ENCODE data around the gene FAM76A. TPM values are rescaled to one million over a fixed set of nuclear protein-coding genes. Genes with fewer than 3 reads are reported as not detected.

The FAM76A gene
- total RNA-seq, 2 donors from 2014 or later = 5.4 to 7.6 TPM

DNA sequence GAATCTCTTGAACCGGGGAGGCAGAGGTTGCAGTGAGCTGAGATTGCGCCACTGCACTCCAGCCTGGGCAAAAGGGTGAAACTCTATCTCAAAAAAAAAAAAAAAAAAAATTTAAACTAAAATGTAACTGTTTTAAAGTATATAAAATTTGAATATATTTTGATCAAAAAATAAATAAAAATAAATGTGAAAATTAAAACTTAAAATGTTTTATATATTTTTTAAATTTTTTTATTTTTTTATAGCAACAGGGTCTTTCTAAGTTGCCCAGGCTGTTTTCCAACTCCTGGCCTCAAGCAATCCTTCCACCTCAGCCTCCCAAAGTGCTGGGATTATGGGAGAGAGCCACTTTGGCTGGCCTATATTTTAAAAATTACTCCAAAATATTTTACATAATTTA, 15.2 kb upstream of the FAM76A start:
- intact Hi-C loops (cut with DNase I) = no loop called here
- H3K4me3 ChIP-seq = no peak overlapping the region
- peaks cover 2% of the 10 kb centered on the region for H3K4me1 ChIP-seq
- H3K36me3 ChIP-seq (replicated peaks in 1 of 2; ENCODE audit: insufficient read depth in 1 of 2, low read depth in 2 of 2) = no peaks in the 10 kb centered on the region
- 83 to 92% methylated on average over 2 of the region's 2 CpGs for WGBS, 2 donors
- ATAC-seq = no peak
- no peaks in the 10 kb centered on the region for H3K9me3 ChIP-seq
- no peaks in the 10 kb centered on the region for H3K27me3 ChIP-seq
- TF ChIP-seq POLR2A (IDR thresholded peaks at IDR 0.05) = no peak
- TF ChIP-seq, protein P1, sequence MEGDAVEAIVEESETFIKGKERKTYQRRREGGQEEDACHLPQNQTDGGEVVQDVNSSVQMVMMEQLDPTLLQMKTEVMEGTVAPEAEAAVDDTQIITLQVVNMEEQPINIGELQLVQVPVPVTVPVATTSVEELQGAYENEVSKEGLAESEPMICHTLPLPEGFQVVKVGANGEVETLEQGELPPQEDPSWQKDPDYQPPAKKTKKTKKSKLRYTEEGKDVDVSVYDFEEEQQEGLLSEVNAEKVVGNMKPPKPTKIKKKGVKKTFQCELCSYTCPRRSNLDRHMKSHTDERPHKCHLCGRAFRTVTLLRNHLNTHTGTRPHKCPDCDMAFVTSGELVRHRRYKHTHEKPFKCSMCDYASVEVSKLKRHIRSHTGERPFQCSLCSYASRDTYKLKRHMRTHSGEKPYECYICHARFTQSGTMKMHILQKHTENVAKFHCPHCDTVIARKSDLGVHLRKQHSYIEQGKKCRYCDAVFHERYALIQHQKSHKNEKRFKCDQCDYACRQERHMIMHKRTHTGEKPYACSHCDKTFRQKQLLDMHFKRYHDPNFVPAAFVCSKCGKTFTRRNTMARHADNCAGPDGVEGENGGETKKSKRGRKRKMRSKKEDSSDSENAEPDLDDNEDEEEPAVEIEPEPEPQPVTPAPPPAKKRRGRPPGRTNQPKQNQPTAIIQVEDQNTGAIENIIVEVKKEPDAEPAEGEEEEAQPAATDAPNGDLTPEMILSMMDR (IDR thresholded peaks at IDR 0.05) = no peak
- H3K27ac ChIP-seq = no peak overlapping the region
- no peak for DNase-seq

- Histone ChIP-seq H3K27me3 (no peaks in the 10 kb centered on the region), H3K27ac (no peak overlapping the region)
- 58 to 72% methylated on average over 3 of the region's 3 CpGs for WGBS, 2 donors
These were observed 12.5 kb upstream of the FAM76A start for GRCh38 chr1:27713139-27713725.

DNA sequence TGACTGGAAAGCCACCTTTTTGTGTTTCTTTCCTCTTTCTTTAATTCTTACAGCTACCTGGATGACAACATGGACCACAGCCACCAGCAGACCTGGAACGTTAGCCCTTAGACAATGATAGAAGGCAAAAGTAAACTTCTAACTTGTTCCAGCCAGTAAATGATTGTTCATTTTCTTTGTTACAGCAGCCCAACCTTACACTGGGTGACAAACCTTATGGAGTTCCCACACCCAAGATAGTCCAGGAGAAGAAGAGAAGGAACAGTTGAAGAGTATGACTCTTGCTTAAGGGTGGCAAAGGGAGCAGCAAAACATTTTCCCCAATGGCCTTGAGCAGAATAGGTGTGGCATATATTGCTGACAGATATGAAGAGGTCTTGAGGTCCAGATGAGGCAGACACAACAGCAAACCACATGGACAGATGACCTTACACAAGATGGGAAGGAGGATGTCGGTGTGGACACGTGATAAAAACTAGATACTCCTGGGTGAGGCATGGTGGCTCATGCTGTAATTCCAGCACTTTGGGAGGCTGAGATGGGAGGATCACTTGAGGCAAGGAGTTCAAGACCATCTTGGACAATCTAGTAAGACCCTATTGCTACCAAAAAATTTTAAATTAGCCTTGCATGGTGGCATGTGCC, 11.8 kb upstream of the FAM76A start:
- Histone ChIP-seq H3K36me3 (replicated peaks in 1 of 2; ENCODE audit: insufficient read depth in 1 of 2, low read depth in 2 of 2) (no peaks in the 10 kb centered on the region), H3K27ac (no peak overlapping the region), H3K4me3 (no peak overlapping the region), H3K9me3 (no peaks in the 10 kb centered on the region), H3K4me1 (peaks cover 7% of the 10 kb centered on the region), H3K27me3 (no peaks in the 10 kb centered on the region)
- intact Hi-C loops (cut with DNase I) = no loop called here
- no peak for ATAC-seq
- WGBS, 2 donors = 62 to 66% methylated on average over 3 of the region's 3 CpGs
- no peak for DNase-seq
- TF ChIP-seq, protein P1 (IDR thresholded peaks at IDR 0.05) = no peak
- no peak for TF ChIP-seq POLR2A (IDR thresholded peaks at IDR 0.05)

More at GRCh38 chr1:27713139-27713725, 12.5 kb upstream of the FAM76A start:
- DNase-seq = no peak
- TF ChIP-seq POLR2A (IDR thresholded peaks at IDR 0.05) = no peak
- TF ChIP-seq, protein P1 (IDR thresholded peaks at IDR 0.05) = no peak
- intact Hi-C loops (cut with DNase I) = no loop called here
- Histone ChIP-seq H3K9me3 (no peaks in the 10 kb centered on the region), H3K4me3 (no peak overlapping the region), H3K4me1 (peaks cover 7% of the 10 kb centered on the region), H3K36me3 (replicated peaks in 1 of 2; ENCODE audit: insufficient read depth in 1 of 2, low read depth in 2 of 2) (no peaks in the 10 kb centered on the region)
- no peak for ATAC-seq

DNA sequence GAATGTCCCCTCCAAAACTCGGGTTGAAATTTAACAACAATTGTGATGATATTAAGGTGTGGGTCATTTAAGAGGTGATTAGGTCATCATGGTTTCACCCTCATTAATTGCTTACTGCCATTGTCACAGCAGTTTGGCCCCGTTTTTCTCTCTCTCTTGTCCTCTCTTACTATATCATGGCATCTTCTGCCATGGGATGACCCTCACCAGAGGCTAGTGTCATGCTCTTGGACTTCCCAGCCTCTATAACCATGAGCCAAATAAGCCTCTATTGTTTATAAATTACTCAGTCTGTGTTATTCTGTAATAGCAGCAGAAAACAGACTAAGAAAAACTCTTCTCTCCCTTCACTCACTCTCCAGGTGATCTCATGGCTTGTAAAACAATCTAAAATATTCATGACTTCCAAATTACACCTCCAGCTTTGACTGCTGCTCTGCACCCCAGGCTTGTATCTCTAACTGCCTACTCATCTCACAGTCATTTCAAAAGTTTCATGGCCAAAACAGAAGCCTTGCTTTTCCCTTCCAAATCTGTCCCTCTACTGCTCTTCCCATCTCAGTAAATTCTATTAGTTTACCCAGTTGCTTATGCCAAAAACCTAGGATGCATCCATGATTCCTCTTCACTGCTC, 9.4 kb upstream of the FAM76A start:
- no peak overlapping the region for H3K4me3 ChIP-seq
- WGBS, 2 donors = 41 to 56% methylated on average over 2 of the region's 2 CpGs
- intact Hi-C loops (cut with DNase I) = no loop called here
- DNase-seq (no peak), ATAC-seq (no peak)
- no peak for TF ChIP-seq POLR2A (IDR thresholded peaks at IDR 0.05)
- TF ChIP-seq, protein P1 (IDR thresholded peaks at IDR 0.05) = no peak
- peaks cover 7% of the 10 kb centered on the region for H3K4me1 ChIP-seq
- H3K36me3 ChIP-seq (replicated peaks in 1 of 2; ENCODE audit: insufficient read depth in 1 of 2, low read depth in 2 of 2) = no peaks in the 10 kb centered on the region
- H3K27ac ChIP-seq = no peak overlapping the region
- H3K27me3 ChIP-seq = no peaks in the 10 kb centered on the region
- H3K9me3 ChIP-seq = no peaks in the 10 kb centered on the region
